Endothelial cell of umbilical vein (primary cell): ENCODE results near the gene MORC2. TPM values are rescaled to one million over a fixed set of nuclear protein-coding genes. Genes with fewer than 3 reads are reported as not detected.

ENCODE experiments used
- Bru-seq: library from RNA; stranded (reverse); fragments of 400-500 nt; gene quantifications from one replicate; lab custom pipeline; 2021; lab: Mats Ljungman, UMichigan
- BruChase-seq, 2 experiments: library from RNA; stranded (reverse); fragments of 400-500 nt; gene quantifications; one replicate each; lab custom pipeline; 2021; lab: Mats Ljungman, UMichigan
- BruUV-seq: library from RNA; stranded (reverse); fragments of 400-500 nt; replicated peaks from 2 replicates; lab custom pipeline; 2021; lab: Mats Ljungman, UMichigan
- CTCF ChIA-PET: fragments of 300-600, 350-600 bp; sonication (Branson Sonifier 250); formaldehyde crosslinking; loops from one replicate; lab custom pipeline; 2021; ENCODE audit warnings: antibody characterized with exemption, inconsistent platforms; lab: Charles Lee
- POLR2A ChIA-PET: fragments of 300-600, 350-600 bp; sonication (Branson Sonifier 250); formaldehyde crosslinking; loops from one replicate; lab custom pipeline; 2021; ENCODE audit warnings: antibody characterized with exemption, inconsistent platforms; lab: Charles Lee
- DNase-seq: peaks from one replicate; pipeline ENCODE4 v3.0.0-alpha.2; 2011; ENCODE audit warnings: low read depth, low spot score
- FAIRE-seq: peaks from 2 replicates; lab custom pipeline; 2011; peaks lifted over from hg19 to GRCh38; lab: Jason Lieb, UNC
- H2AFZ ChIP-seq: 2 replicates; pipeline ENCODE4 v1.6.0; 2012; ENCODE audit warnings: low read depth, low read length, control low read depth, inconsistent platforms
- H3K27ac ChIP-seq: 2 replicates; pipeline ENCODE4 v1.5.1; 2011; ENCODE audit warnings: low read depth, mild to moderate bottlenecking, control low read depth, low read length, moderate library complexity; ENCODE audit not compliant: insufficient read depth
- H3K27me3 ChIP-seq, 2 experiments: 2 replicates each; pipeline versions ENCODE4 v1.6.0 to v1.6.1; 2011; ENCODE audit warnings: low read length in 2 of 2, mixed read lengths in 1 of 2; ENCODE audit not compliant: control insufficient read depth in 2 of 2, insufficient read depth in 2 of 2
- H3K36me3 ChIP-seq, 2 experiments: 2 replicates in 1 of 2; 3 replicates in 1 of 2; pipeline ENCODE4 v1.5.1; 2011; ENCODE audit warnings: low read length in 2 of 2, mild to moderate bottlenecking in 1 of 2, moderate library complexity in 1 of 2; ENCODE audit not compliant: control insufficient read depth in 2 of 2, insufficient read depth in 2 of 2; ENCODE audit errors: extremely low read depth in 1 of 2
- H3K4me1 ChIP-seq: 3 replicates; pipeline ENCODE4 v1.5.1; 2011; ENCODE audit warnings: mild to moderate bottlenecking, low read length; ENCODE audit not compliant: control insufficient read depth, insufficient read depth; ENCODE audit errors: extremely low read depth
- H3K4me2 ChIP-seq: 2 replicates; pipeline ENCODE4 v1.6.1; 2011; ENCODE audit warnings: low read length, control low read depth, mixed read lengths; ENCODE audit not compliant: insufficient read depth
- H3K4me3 ChIP-seq, 3 experiments: fragments of 200-600 bp in 1 of 3; sonication (generic), shearing (Covaris generic) in 1 of 3; replicated peaks in 1 of 3; 2 replicates each; pipeline ENCODE4 v1.5.1; 2011 to 2016; ENCODE audit warnings: control low read depth in 3 of 3, low read length in 3 of 3, mild to moderate bottlenecking in 2 of 3, inconsistent platforms in 1 of 3, low read depth in 1 of 3, moderate library complexity in 1 of 3; ENCODE audit not compliant: insufficient read depth in 1 of 3
- H3K79me2 ChIP-seq: 2 replicates; pipeline ENCODE4 v1.6.0; 2012; ENCODE audit warnings: low read length, inconsistent platforms; ENCODE audit not compliant: control insufficient read depth, insufficient read depth
- H3K9ac ChIP-seq: replicated peaks from 2 replicates; pipeline ENCODE3; 2011; ENCODE audit warnings: low read length, control low read depth; ENCODE audit not compliant: insufficient read depth; ENCODE audit errors: extremely low read depth
- H3K9me1 ChIP-seq: replicated peaks from 3 replicates; pipeline ENCODE4 v1.6.0; 2011; ENCODE audit warnings: mild to moderate bottlenecking, low read length; ENCODE audit not compliant: control insufficient read depth, insufficient read depth; ENCODE audit errors: extremely low read depth
- H3K9me3 ChIP-seq: replicated peaks from 2 replicates; pipeline ENCODE4 v1.5.1; 2012; ENCODE audit warnings: low read length, inconsistent platforms; ENCODE audit not compliant: control insufficient read depth, insufficient read depth
- H4K20me1 ChIP-seq: replicated peaks from 2 replicates; pipeline ENCODE3; 2011; ENCODE audit warnings: mild to moderate bottlenecking, low read length; ENCODE audit not compliant: control insufficient read depth, insufficient read depth; ENCODE audit errors: extremely low read depth
- CTCF ChIP-seq, 2 donors: IDR thresholded peaks; 1 replicate in 1 of 2; 2 replicates in 1 of 2; pipeline ENCODE4 v1.5.1; 2011; ENCODE audit warnings: low read length in 2 of 2, mild to moderate bottlenecking in 2 of 2, moderate library complexity in 2 of 2, control low read depth in 1 of 2, inconsistent platforms in 1 of 2, low read depth in 1 of 2; ENCODE audit not compliant: insufficient read depth in 1 of 2; ENCODE audit errors: extremely low read depth in 1 of 2
- EZH2 ChIP-seq: IDR thresholded peaks from 2 replicates; pipeline ENCODE4 v1.6.1; 2012; ENCODE audit warnings: borderline replicate concordance, low read depth, mild to moderate bottlenecking, moderate library complexity, low read length, inconsistent platforms; ENCODE audit not compliant: severe bottlenecking
- MAX ChIP-seq: IDR thresholded peaks from 2 replicates; pipeline ENCODE4 v1.6.1; 2011; ENCODE audit not compliant: insufficient read depth, insufficient read length
- POLR2A ChIP-seq: IDR thresholded peaks from 2 replicates; pipeline ENCODE4 v1.6.1; 2012; ENCODE audit warnings: low read depth, mild to moderate bottlenecking, control low read depth, low read length
- dilution Hi-C: fragments of 300-500 bp; cut with MboI; formaldehyde crosslinking; loops from one replicate; pipeline ENCODE4 v1.15.0; 2019; ENCODE audit warnings: low sequenced_read_pairs; ENCODE audit not compliant: extremely low pct_ligation_motif_present
- intact Hi-C: fragments of 100-400 bp; cut with micrococcal nuclease; formaldehyde crosslinking; loops from one replicate; pipeline ENCODE4 v1.10.0; 2022
- long read RNA-seq: library from polyadenylated mRNA; stranded (forward); transcript quantifications from one replicate; pipeline ENCODE4 v2.0.0, GENCODE V29; 2021
- polyA minus RNA-seq, 3 experiments: library from RNA; depleted of rRNA, polyadenylated mRNA; stranded (reverse); fragments of >200 nt; gene quantifications; 1 replicate in 1 of 3; 2 replicates in 2 of 3; pipeline ENCODE4 v1.2.3, GENCODE V29; 2011
- polyA plus RNA-seq, 4 experiments: library from polyadenylated mRNA; depleted of rRNA in 3 of 4; stranded (reverse) in 3 of 4; unstranded in 1 of 4; fragments of >200 nt; gene quantifications; 2 replicates each; pipeline versions ENCODE4 v1.2.1 to v1.2.3, GENCODE V29; 2011 to 2012; ENCODE audit warnings: missing spikeins in 1 of 4
- total RNA-seq: library from RNA; stranded (reverse); gene quantifications from 2 replicates; pipeline ENCODE4 v1.2.3, GENCODE V29; 2021

The MORC2 gene
- total RNA-seq (34.7 and 38.1 TPM in 2 replicates), polyA plus RNA-seq (11.1 and 11.6 TPM in 2 replicates), polyA minus RNA-seq (32.7 and 38.7 TPM in 2 replicates), Bru-seq, nascent RNA (percentile 68 among the genes with signal in this experiment), BruChase-seq, experiment 1, labeled RNA remaining after a 6-hour chase (percentile 84 among the genes with signal in this experiment), BruChase-seq, experiment 2, labeled RNA remaining after a 2-hour chase (percentile 76 among the genes with signal in this experiment)
- polyA plus RNA-seq (2011; cell fraction: cytosol; rRNA removed): 11.7 and 14.8 TPM in 2 replicates
- 38.9 and 43.3 TPM in 2 replicates for polyA plus RNA-seq (2011; cell fraction: nucleus; rRNA removed)
- polyA plus RNA-seq (2012): 23.9 and 25.3 TPM in 2 replicates
- 15.1 TPM for polyA minus RNA-seq (2011; cell fraction: cytosol; rRNA and poly(A)+ RNA removed)
- 20.9 and 21.0 TPM in 2 replicates for polyA minus RNA-seq (2011; cell fraction: nucleus; rRNA and poly(A)+ RNA removed)
- long read RNA-seq, full-length matches to known transcripts: 14 of 32 reads
- long read RNA-seq, partial matches to known transcripts: 3 of 32 reads
- long read RNA-seq, other reads (novel, unspliced or antisense): 15 of 32 reads

DNA sequence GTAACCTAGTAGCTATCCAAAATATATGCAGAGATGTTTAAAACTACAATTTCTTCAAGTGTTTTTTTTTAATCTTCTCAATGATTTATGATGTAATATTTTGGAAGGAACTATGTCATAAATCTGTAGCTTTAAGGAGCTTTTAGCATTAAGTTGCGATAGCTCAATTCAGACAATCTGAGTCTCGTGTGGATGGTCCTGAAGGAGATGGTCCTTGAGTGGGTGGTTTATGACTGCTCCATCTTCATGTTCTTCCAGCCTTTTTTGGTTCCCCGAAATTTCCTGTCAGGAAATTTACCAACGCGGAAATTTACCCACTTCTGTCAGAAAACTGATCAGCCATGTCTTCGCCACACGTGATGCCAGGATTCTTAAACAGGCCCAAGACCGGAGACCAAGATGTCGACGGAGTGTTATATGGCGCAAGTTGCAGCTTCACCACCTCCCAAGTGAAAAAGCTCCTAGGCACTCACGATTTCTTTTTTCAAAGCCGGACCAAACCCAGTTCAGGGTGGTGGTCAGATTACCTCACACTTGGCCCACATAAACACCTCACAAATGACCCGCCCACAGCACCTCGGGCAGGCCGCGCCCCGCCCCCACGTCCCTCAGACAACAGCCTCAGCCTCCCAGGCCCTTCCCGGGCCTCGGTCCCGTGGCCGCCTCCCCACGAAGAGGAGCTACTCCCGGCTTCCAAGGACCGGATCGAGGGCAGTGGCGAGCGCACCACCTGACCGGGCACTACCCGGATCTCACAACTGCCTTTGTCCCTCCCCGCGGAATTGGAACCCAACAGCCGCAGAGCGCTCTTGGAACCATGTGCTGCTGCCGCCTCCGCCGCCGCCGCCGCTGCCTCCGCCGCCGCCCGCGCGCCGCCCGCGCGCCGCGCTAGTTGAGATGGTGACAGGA, at the start of gene MORC2:
MORC2 (minus strand) TSS at position 760 of the 909 bp plus-strand sequence. CDS start 885 bp downstream, outside the sequence.
- H3K79me2 ChIP-seq: peaks cover 67% of the 10 kb centered on the region
- no peaks in the 10 kb centered on the region for H3K9me1 ChIP-seq
- H3K9me3 ChIP-seq: no peaks in the 10 kb centered on the region
- TF ChIP-seq POLR2A (no peak), CTCF (IDR thresholded peaks at IDR 0.05; ENCODE audit: extremely low read depth in 1 of 2, insufficient read depth in 1 of 2, low read depth in 1 of 2, low read length in 2 of 2) (no peak), MAX (no peak), EZH2 (no peak)
- FAIRE-seq (no peak), DNase-seq (no peak)
- peaks cover 9 to 12% of the 10 kb centered on the region in 2 experiments for H3K36me3 ChIP-seq
- peak within 1 kb of the TSS; percentile 77 for H2AFZ ChIP-seq
- intact Hi-C loops (loop anchor here (5.0 kb wide), 1 partner anchor 179 kb away; no protein-coding TSS in a partner anchor), dilution Hi-C loops (no loop called here)
- H3K4me1 ChIP-seq: peaks cover 23% of the 10 kb centered on the region
- H3K27me3 ChIP-seq: no peaks in the 10 kb centered on the region
- H3K27ac ChIP-seq: peak within 1 kb of the TSS; percentile 83
- H3K4me3 ChIP-seq: peak within 1 kb of the TSS; percentile 80 to 95 (median 88)
- BruUV-seq: TSS peak; percentile 36
- peak within 1 kb of the TSS; percentile 89 for H3K9ac ChIP-seq
- CTCF ChIA-PET: interaction anchor here (1.0 to 5.0 kb wide), 10 partner anchors 22 to 334 kb away, joined by 3 to 130 read pairs (median 6); partner anchors contain the start of genes SELENOM and SMTN
- POLR2A ChIA-PET: interaction anchor here (0.8 to 3.3 kb wide), 4 partner anchors 114 to 158 kb away, joined by 3 to 44 read pairs (median 14); partner anchors contain the start of gene SMTN
- peak within 1 kb of the TSS; percentile 98 for H3K4me2 ChIP-seq
- H4K20me1 ChIP-seq: peaks cover 4% of the 10 kb centered on the region
